T-helper 9 cell (primary cell): ENCODE data around the gene SPECC1L.

ENCODE experiments used
- DNase-seq: peaks from one replicate; pipeline ENCODE4 v3.0.0-alpha.2; 2020

Gene SPECC1L

GRCh38 chr22:24418786-24419474 is 148.3 kb downstream of the SPECC1L start:
- DNase-seq: no peak

DNA sequence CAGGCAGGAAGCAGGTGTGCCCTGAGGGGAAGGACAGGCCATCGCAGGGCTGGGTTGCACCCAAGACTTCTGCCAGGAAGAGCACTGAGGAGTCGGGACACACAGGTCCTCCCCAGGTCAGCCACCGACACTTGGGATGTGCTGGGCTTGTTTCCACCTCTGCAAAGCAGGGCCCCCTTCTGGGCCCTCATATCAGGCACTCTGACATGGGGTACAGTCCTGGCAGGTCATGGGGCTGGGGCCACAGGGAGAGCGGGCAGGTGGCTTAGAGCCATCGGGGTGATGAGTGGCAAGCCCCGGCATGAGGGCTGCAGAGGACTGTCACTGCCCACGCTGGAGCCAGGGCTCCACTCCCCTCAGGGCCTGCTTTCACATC is 148.8 kb downstream of the SPECC1L start:
- no peak for DNase-seq

DNA sequence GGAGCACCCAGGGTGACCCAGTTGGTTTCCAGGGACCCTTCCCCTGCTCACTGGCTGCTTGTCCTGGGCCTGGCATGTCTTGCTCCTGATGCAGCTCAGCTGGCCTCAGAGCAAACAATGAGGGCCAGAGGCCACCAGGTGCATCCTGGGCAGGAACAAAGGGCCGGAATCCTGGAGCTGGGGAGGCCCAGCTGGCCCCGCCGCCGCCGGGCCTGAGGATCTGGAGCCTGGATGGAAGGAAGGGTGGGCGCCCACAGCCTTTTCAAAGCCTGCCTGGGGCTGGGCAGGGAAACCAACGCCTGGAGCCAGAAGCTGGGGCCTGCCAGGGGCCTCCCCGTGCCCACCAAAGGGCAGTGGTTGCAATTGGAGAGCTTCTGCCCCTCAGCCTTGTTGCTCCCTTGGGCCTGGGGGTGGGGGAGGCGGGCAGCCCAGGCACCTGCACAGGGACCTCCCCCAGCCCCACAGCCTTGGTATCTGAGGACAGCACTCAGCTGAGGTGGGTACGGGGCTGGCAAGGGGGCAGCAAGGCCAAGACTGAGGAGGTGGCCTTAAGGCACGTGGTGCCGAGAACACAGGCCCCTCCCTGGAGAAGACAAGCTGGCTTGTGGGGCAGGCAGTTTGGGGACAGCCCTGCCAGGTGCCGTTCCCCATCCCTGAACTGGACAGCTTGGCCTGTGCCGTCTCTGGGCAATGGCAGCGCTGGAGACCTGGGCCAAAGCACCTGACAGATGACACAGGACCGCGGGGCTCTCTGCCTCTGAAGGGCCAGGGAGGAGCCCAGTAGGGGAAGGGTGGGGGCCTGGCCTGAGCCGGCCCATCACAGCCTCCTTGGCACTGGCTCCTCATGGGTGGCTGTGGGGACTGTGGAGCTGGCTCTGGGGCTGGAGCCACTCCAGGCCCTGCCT is 149.7 kb downstream of the SPECC1L start:
- no peak for DNase-seq

DNA sequence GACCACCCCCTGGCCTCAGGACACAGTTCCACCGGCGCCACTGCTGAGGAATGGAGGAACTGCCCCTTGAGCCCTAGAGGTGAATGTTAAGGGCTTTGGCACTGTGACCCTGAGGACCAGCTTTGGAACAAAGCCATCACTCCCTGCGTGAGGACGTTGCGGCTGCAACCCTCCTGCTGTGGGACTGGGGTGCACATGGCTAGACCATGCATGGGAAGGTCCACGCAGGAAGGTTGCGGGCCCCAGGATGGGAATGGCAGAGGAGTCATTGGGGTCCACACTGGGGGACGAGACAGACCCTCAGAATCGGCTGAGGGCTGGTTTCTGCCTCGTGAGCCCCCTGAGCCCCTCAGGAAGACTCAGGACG is 150.3 kb downstream of the SPECC1L start:
- no peak for DNase-seq

DNA sequence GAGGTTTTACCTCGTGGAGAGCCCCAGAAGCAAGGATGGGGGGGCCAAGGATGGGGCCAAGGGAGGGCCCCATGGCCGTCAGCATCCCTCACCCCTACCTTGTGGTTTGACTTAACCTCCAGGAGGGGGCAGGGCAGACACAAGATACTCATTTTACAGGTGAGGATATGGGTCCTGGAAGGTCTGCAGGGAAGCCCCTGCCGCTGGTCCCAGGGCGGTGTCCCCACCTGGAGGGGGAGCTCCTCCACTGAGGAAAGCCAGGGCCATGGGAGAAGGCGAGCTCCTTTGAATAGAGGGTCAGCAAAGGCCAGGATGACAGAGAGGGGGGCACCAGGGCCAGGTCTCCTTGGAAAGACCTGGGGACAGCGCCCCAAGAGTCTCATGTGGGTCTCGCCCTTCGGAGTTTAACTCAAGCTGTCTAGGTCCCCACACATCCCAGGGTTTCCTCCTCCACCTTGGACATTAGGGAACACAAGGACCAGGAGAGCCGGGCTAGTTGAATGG is 150.8 kb downstream of the SPECC1L start:
- no peak for DNase-seq

- DNase-seq: no peak
These were observed 151.6 kb downstream of the SPECC1L start for GRCh38 chr22:24422102-24422665.

- peak; percentile 65 for DNase-seq
These were observed 152.9 kb downstream of the SPECC1L start for GRCh38 chr22:24423519-24424000.

GRCh38 chr22:24424001-24424900 is 153.6 kb downstream of the SPECC1L start:
- DNase-seq: peak; percentile 27

DNA sequence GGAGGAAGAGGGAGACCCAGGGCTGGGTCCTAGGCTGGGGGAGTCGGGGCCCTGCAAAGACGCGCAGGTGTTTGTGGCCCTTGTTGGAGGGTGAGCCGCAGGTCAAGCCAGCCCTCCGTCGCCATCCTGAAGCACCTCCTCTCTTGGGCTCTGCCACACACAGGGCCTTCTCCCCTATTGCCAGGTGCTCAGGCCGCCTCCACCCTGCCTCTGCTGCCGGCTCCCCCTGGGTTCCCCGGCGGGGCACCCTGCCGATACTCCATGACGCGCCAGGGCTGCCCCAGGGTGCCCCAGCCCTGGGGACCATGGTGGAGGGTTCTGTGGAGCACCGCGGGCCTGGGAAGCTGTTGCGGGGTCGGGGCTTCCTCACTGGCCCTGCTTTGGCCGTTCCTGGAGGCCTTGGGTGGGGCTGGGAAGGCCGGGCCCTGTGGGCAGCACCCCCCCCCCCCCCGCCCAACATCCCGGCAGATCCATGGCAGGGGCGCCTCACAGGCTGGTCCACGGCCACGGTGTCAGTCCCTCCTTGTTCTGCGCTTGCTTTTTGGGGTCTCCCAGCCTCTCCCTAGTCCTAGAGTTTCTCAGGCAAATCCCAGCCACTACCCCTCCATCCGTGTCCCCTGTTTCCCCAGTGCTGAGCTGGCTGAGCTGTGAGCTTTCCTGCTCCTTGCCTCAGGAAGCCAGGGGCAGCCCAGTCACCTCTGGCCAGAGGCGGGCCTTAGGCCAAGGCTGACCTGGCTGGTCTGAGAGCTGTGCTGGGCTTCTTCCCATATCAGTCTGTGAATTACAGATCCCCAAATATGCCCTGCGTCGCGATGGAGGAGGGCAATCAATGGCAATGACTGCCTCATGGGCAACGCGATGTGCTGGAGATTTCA is 154.5 kb downstream of the SPECC1L start:
- no peak for DNase-seq

GRCh38 chr22:24426436-24426835 is 155.8 kb downstream of the SPECC1L start:
- DNase-seq: no peak

GRCh38 chr22:24426851-24427499 is 156.3 kb downstream of the SPECC1L start:
- no peak for DNase-seq

- peak; percentile 78 for DNase-seq
These were observed 157.0 kb downstream of the SPECC1L start, which contains the start of gene ADORA2A for GRCh38 chr22:24427500-24428164. TSS of gene ADORA2A (plus strand) at chr22:24427599. CDS start at chr22:24433405, 5,806 bp downstream.

- no peak for DNase-seq
These were observed 158.2 kb downstream of the SPECC1L start for GRCh38 chr22:24428751-24429410.

- peak; percentile 49 for DNase-seq
These were observed 159.1 kb downstream of the SPECC1L start for GRCh38 chr22:24429411-24430365.

- DNase-seq: no peak
These were observed 160.0 kb downstream of the SPECC1L start for GRCh38 chr22:24430431-24431308.

DNA sequence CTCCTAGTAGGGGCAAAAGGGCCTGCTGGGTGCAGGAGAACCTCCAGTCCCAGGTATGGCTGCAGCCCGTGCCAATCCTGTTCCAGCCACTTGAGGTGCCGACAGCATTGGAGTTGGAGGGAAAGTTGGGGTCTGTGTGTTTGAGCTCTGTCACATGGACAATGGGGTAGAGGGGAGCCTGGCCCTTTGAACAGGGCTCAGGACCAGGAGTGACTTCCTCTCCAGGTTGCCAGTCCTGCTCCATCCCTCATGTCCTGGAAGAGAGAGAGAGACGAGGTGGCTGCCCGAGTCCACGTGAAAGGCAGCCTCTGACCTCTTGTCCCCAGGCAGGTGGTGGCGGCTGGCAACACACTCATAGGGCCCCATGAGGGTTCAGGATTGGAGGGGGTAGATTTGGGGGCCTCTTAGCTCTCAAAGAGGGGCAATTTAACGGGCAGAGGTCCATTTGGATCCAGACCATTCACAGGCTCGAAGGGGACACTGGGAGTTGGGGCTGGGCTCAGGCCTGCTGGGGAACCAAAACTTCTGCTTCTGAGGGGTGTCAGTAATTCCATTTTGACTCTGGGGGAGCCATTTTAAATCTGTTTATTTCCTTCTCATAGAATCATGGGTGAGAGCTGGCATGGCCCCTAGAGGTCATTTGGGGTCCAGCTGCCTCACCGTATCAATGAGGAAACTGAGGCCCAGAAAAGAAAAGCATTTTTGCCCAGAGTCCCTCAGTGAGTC is 160.8 kb downstream of the SPECC1L start:
- DNase-seq: no peak
